Naive thymus-derived CD4-positive, alpha-beta T cell (primary cell): ENCODE measurements around the gene CAMK1D. TPM values are rescaled to one million over a fixed set of nuclear protein-coding genes. Genes with fewer than 3 reads are reported as not detected.
A peak's percentile ranks its signal among the peaks of the same experiment; 100 is the strongest.

ENCODE experiments used
- ATAC-seq: fragments of 150-1000 bp; cut with Tn5 transposase; 2 replicates; pipeline ENCODE4 v1.10.0; 2021; ENCODE audit warnings: mild to moderate bottlenecking, moderate library complexity
- CTCF ChIA-PET: fragments of 350-600 bp; sonication (Branson Sonifier 250); formaldehyde crosslinking; loops from one replicate; lab custom pipeline; 2021; ENCODE audit warnings: antibody characterized with exemption; lab: Charles Lee
- POLR2A ChIA-PET: fragments of 350-600 bp; sonication (Branson Sonifier 250); formaldehyde crosslinking; loops from one replicate; lab custom pipeline; 2021; ENCODE audit warnings: antibody characterized with exemption, inconsistent platforms; lab: Charles Lee
- DNase-seq, 9 donors: peaks; one replicate each; pipeline versions ENCODE4 v3.0.0 to v3.0.0-alpha.2; 2020 to 2022; ENCODE audit warnings: mixed read lengths in 1 of 9
- H3K27ac ChIP-seq: one replicate; pipeline ENCODE4 v1.7.0; 2013; ENCODE audit warnings: mild to moderate bottlenecking, low read depth, low read length, moderate library complexity
- H3K27me3 ChIP-seq, 2 donors: one replicate each; pipeline ENCODE4 v1.7.0; 2013; ENCODE audit warnings: low read length in 2 of 2, mild to moderate bottlenecking in 2 of 2, moderate library complexity in 2 of 2; ENCODE audit not compliant: control insufficient read depth in 2 of 2, insufficient read depth in 2 of 2
- H3K36me3 ChIP-seq, 3 experiments: 1 replicate in 2 of 3; 2 replicates in 1 of 3; pipeline ENCODE4 v1.7.0; 2013; ENCODE audit warnings: low read length in 3 of 3, mild to moderate bottlenecking in 3 of 3, moderate library complexity in 1 of 3; ENCODE audit not compliant: insufficient read depth in 3 of 3, control insufficient read depth in 2 of 3
- H3K4me1 ChIP-seq, 2 donors: one replicate each; pipeline ENCODE4 v1.7.0; 2013; ENCODE audit warnings: low read length in 2 of 2, mild to moderate bottlenecking in 2 of 2, moderate library complexity in 1 of 2; ENCODE audit not compliant: control insufficient read depth in 2 of 2, insufficient read depth in 2 of 2
- H3K4me3 ChIP-seq: 2 replicates; pipeline ENCODE4 v1.7.0; 2013; ENCODE audit warnings: mild to moderate bottlenecking, low read length
- H3K9me3 ChIP-seq, 3 experiments: 1 replicate in 2 of 3; 2 replicates in 1 of 3; pipeline ENCODE4 v1.7.0; 2013; ENCODE audit warnings: low read length in 3 of 3; ENCODE audit not compliant: control insufficient read depth in 2 of 3
- H3K27ac Mint-ChIP-seq, 9 donors: one replicate each; pipeline ENCODE4 v1.8.0; 2020 to 2022; ENCODE audit warnings: mixed read lengths in 9 of 9, mild to moderate bottlenecking in 8 of 9, moderate library complexity in 5 of 9, inconsistent platforms in 2 of 9
- H3K27me3 Mint-ChIP-seq, 5 donors: one replicate each; pipeline ENCODE4 v1.8.0; 2021 to 2022; ENCODE audit warnings: mixed read lengths in 5 of 5, mild to moderate bottlenecking in 1 of 5
- H3K36me3 Mint-ChIP-seq, 5 donors: one replicate each; pipeline ENCODE4 v1.8.0; 2020 to 2022; ENCODE audit warnings: mixed read lengths in 5 of 5, mild to moderate bottlenecking in 3 of 5, inconsistent platforms in 1 of 5
- H3K4me1 Mint-ChIP-seq, 7 donors: one replicate each; pipeline ENCODE4 v1.8.0; 2020 to 2022; ENCODE audit warnings: mixed read lengths in 7 of 7, mild to moderate bottlenecking in 3 of 7, inconsistent platforms in 1 of 7
- H3K4me3 Mint-ChIP-seq, 10 donors: one replicate each; pipeline ENCODE4 v1.8.0; 2020 to 2022; ENCODE audit warnings: mild to moderate bottlenecking in 10 of 10, mixed read lengths in 10 of 10, moderate library complexity in 6 of 10, inconsistent platforms in 2 of 10
- H3K9me3 Mint-ChIP-seq, 11 donors: one replicate each; pipeline ENCODE4 v1.8.0; 2020 to 2022; ENCODE audit warnings: mixed read lengths in 11 of 11, mild to moderate bottlenecking in 4 of 11, inconsistent platforms in 1 of 11, moderate library complexity in 1 of 11
- intact Hi-C, 2 donors: fragments of 100-400 bp; cut with micrococcal nuclease; formaldehyde crosslinking; loops; one replicate each; pipeline ENCODE4 v1.15.1; 2023
- polyA plus RNA-seq, 2 donors: library from polyadenylated mRNA; unstranded; fragments of 300-500 nt; fragmentation: Illumina TruSeq; gene quantifications; one replicate each; pipeline ENCODE4 v1.2.3, GENCODE V29; 2021
- total RNA-seq, 6 experiments: library from RNA in 5 of 6; stranded (reverse) in 5 of 6; gene quantifications; 1 replicate in 5 of 6; 2 replicates in 1 of 6; pipeline ENCODE4 v1.2.3 and lab custom pipeline; 2021 to 2026

Gene CAMK1D
- total and polyA plus RNA-seq, 7 experiments from 2014 or later = 12.5 to 43.2 (median 18.6) TPM

- Histone ChIP-seq H3K4me1 (peaks cover 0 to 20% of the 10 kb centered on the region in 2 donors), H3K36me3 (no peaks in the 10 kb centered on the region), H3K27me3 (no peaks in the 10 kb centered on the region), H3K4me3 (no peak overlapping the region), H3K9me3 (no peaks in the 10 kb centered on the region), H3K27ac (no peak overlapping the region)
- peak overlapping the region in 3 of 9 donors; percentile 23 to 52 (median 51) for H3K27ac Mint-ChIP-seq
- ChIA-PET POLR2A (no interaction called here), CTCF (interaction anchor here (0.7 kb wide), 1 partner anchor 56 kb away, joined by 4 read pairs; no protein-coding TSS in a partner anchor)
- intact Hi-C loops = loop anchor here in 1 of 2 donors (5.0 kb wide), 2 partner anchors 271 to 441 kb away; partner anchors contain the start of genes CDC123 and NUDT5
- H3K4me1 Mint-ChIP-seq = peaks cover 25 to 66% (median 50%) of the 10 kb centered on the region in 7 donors
- no peak for ATAC-seq
- no peaks in the 10 kb centered on the region for H3K27me3 Mint-ChIP-seq
- peak overlapping the region in 4 of 10 donors; percentile 29 to 58 (median 36) for H3K4me3 Mint-ChIP-seq
- H3K9me3 Mint-ChIP-seq = no peaks in the 10 kb centered on the region
- H3K36me3 Mint-ChIP-seq = peaks cover 0 to 3% (median 0%) of the 10 kb centered on the region in 5 donors
- DNase-seq = no peak
Measured at GRCh38 chr10:12638781-12639180, 289.4 kb downstream of the CAMK1D start.

- Mint-ChIP-seq H3K4me1 (peaks cover 10 to 65% (median 36%) of the 10 kb centered on the region in 7 donors), H3K9me3 (no peaks in the 10 kb centered on the region), H3K36me3 (peaks cover 0 to 3% (median 0%) of the 10 kb centered on the region in 5 donors), H3K27ac (peak overlapping the region in 2 of 9 donors; percentile 4 to 43), H3K4me3 (no peak overlapping the region), H3K27me3 (no peaks in the 10 kb centered on the region)
- DNase-seq (no peak), ATAC-seq (no peak)
- H3K4me1 ChIP-seq = peaks cover 0 to 16% of the 10 kb centered on the region in 2 donors
- no peak overlapping the region for H3K27ac ChIP-seq
- H3K36me3 ChIP-seq = no peaks in the 10 kb centered on the region
- CTCF ChIA-PET = interaction anchor here (0.5 to 1.3 kb wide), 3 partner anchors 15 to 377 kb away, joined by 3 to 5 read pairs (median 3); no protein-coding TSS in a partner anchor
- POLR2A ChIA-PET = no interaction called here
- intact Hi-C loops = loop anchor here in 1 of 2 donors (5.0 kb wide), 2 partner anchors 273 to 443 kb away; partner anchors contain the start of genes CDC123 and NUDT5
- no peaks in the 10 kb centered on the region for H3K9me3 ChIP-seq
- no peaks in the 10 kb centered on the region for H3K27me3 ChIP-seq
- no peak overlapping the region for H3K4me3 ChIP-seq
Measured at GRCh38 chr10:12639996-12640944, 290.9 kb downstream of the CAMK1D start.

DNA sequence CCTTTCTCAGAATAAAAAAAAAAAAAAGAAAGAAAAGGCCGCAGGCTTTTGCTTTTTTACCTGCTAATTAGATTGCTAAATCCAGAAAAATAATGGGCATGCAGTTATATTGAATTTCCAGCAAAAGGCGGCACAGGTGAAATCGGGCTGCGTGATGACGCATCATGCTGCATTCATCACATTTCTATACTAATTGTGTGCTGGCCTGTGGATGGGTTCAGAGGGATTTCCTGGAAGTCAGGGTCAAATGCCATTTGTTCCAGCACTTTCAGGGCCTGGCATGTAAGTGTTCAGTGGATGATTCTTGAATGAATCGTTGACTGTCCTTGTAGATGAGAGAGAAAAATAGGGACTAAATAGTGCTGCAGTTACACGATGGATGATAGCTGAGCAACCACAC, 292.7 kb downstream of the CAMK1D start:
- no peaks in the 10 kb centered on the region for H3K9me3 ChIP-seq
- peaks cover 0 to 14% of the 10 kb centered on the region in 2 donors for H3K4me1 ChIP-seq
- no peaks in the 10 kb centered on the region for H3K27me3 ChIP-seq
- Mint-ChIP-seq H3K27me3 (no peaks in the 10 kb centered on the region), H3K4me1 (peaks cover 6 to 52% (median 20%) of the 10 kb centered on the region in 7 donors), H3K9me3 (no peaks in the 10 kb centered on the region), H3K4me3 (no peak overlapping the region), H3K27ac (peak overlapping the region in 2 of 9 donors; percentile 36 to 38), H3K36me3 (peaks cover 0 to 3% (median 0%) of the 10 kb centered on the region in 5 donors)
- no peaks in the 10 kb centered on the region for H3K36me3 ChIP-seq
- intact Hi-C loops = no loop called here
- no peak overlapping the region for H3K27ac ChIP-seq
- ChIA-PET POLR2A (no interaction called here), CTCF (no interaction called here)
- no peak overlapping the region for H3K4me3 ChIP-seq
- DNase-seq = no peak
- no peak for ATAC-seq

GRCh38 chr10:12643279-12643678, 293.9 kb downstream of the CAMK1D start:
- no peak overlapping the region for H3K4me3 Mint-ChIP-seq
- ATAC-seq (no peak), DNase-seq (no peak)
- H3K4me3 ChIP-seq = no peak overlapping the region
- intact Hi-C loops = no loop called here
- ChIA-PET CTCF (interaction anchor here (0.7 kb wide), 1 partner anchor 61 kb away, joined by 4 read pairs; no protein-coding TSS in a partner anchor), POLR2A (interaction anchor here (0.6 kb wide), 1 partner anchor 583 kb away, joined by 5 read pairs; no protein-coding TSS in a partner anchor)
- no peak overlapping the region for H3K27ac ChIP-seq
- H3K27me3 ChIP-seq = no peaks in the 10 kb centered on the region
- no peak overlapping the region for H3K27ac Mint-ChIP-seq
- H3K36me3 Mint-ChIP-seq = peaks cover 0 to 8% (median 3%) of the 10 kb centered on the region in 5 donors
- peaks cover 0 to 2% of the 10 kb centered on the region in 2 donors for H3K4me1 ChIP-seq
- H3K27me3 Mint-ChIP-seq = no peaks in the 10 kb centered on the region
- H3K9me3 ChIP-seq = no peaks in the 10 kb centered on the region
- H3K4me1 Mint-ChIP-seq = peaks cover 6 to 40% (median 8%) of the 10 kb centered on the region in 7 donors
- no peaks in the 10 kb centered on the region for H3K36me3 ChIP-seq
- H3K9me3 Mint-ChIP-seq = no peaks in the 10 kb centered on the region

DNA sequence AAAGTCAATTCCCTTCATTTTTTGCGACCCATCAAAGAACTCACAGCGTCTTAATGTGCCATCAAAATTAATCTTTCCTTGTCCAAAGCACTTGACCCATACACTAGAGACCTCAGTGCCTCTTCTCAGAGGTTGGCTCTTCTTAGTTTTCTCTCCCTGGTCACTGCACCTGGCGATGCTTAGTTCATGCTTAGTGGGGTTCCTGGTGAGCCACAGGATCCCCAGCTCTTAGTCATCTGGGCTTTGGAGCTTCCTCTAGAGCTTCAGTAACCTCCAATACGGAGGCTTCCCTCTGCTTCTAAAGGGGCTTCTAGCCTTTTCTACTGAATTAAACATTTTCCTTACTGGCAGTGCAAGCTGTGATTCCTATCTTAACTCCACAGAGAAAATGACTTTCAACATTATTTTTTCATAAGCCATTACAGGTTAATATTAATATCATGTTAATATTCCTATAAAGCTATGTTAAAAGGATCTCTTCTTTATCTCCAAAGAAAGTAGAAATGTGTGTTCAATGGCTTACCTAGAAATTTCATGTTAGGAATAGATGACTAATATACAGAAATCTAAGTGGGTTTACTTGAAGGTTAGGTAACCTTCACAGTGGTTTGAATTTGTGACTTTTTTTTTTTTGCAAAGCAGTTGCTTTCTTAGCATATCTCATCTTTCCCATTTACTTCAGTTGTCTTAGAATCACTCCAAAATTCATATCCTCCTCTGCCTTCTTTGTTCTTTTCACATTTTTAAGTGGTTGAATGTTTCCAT, 295.2 kb downstream of the CAMK1D start:
- no peak overlapping the region for H3K27ac ChIP-seq
- peak overlapping the region in 2 of 9 donors; percentile 54 to 74 for H3K27ac Mint-ChIP-seq
- CTCF ChIA-PET = interaction anchor here (0.6 to 2.3 kb wide), 2 partner anchors 12 to 1129 kb away, joined by 6 to 7 read pairs; no protein-coding TSS in a partner anchor
- H3K9me3 ChIP-seq = no peaks in the 10 kb centered on the region
- H3K36me3 ChIP-seq = peaks cover 0 to under 1% (median 0%) of the 10 kb centered on the region in 3 experiments
- H3K27me3 ChIP-seq = no peaks in the 10 kb centered on the region
- no peak overlapping the region for H3K4me3 ChIP-seq
- H3K9me3 Mint-ChIP-seq = no peaks in the 10 kb centered on the region
- no peak for DNase-seq
- H3K4me3 Mint-ChIP-seq = no peak overlapping the region
- no peaks in the 10 kb centered on the region for H3K4me1 ChIP-seq
- H3K4me1 Mint-ChIP-seq = peaks cover 0 to 31% (median 4%) of the 10 kb centered on the region in 7 donors
- intact Hi-C loops = no loop called here
- ATAC-seq = no peak
- POLR2A ChIA-PET = interaction anchor here (0.5 kb wide), 1 partner anchor 8 kb away, joined by 3 read pairs; no protein-coding TSS in a partner anchor
- peaks cover 0 to 13% (median 4%) of the 10 kb centered on the region in 5 donors for H3K36me3 Mint-ChIP-seq
- no peaks in the 10 kb centered on the region for H3K27me3 Mint-ChIP-seq

DNA sequence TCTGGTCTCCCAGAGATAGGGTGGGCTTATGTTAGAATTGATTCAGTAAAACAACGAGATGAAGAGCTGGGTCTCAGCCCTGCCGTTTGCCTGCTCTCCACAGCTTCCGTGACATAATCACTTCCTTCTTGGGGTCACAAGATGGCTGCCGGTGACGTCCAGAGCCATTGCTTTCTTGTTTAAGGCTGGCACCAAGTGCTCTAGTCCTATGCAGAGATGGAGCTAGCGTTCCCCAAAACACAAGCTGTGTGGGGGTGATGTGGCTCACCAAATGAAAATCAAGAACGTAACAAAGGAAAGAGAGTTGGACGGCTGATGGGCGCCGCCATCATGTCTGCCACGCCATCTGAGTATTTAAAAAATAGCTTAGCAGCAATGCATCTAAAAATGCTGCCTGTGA, 296.1 kb downstream of the CAMK1D start:
- DNase-seq = no peak
- CTCF ChIA-PET = interaction anchor here (2.3 kb wide), 1 partner anchor 11 kb away, joined by 7 read pairs; no protein-coding TSS in a partner anchor
- H3K36me3 ChIP-seq = peaks cover 0 to 8% (median 0%) of the 10 kb centered on the region in 3 experiments
- no peak overlapping the region for H3K4me3 ChIP-seq
- intact Hi-C loops = no loop called here
- POLR2A ChIA-PET = no interaction called here
- no peak overlapping the region for H3K4me3 Mint-ChIP-seq
- no peaks in the 10 kb centered on the region for H3K27me3 Mint-ChIP-seq
- H3K4me1 ChIP-seq = no peaks in the 10 kb centered on the region
- ATAC-seq = no peak
- H3K36me3 Mint-ChIP-seq = peaks cover 0 to 14% (median 4%) of the 10 kb centered on the region in 5 donors
- H3K27ac Mint-ChIP-seq = peak overlapping the region in 1 of 9 donors; percentile 29
- H3K27me3 ChIP-seq = no peaks in the 10 kb centered on the region
- no peaks in the 10 kb centered on the region for H3K9me3 ChIP-seq
- no peak overlapping the region for H3K27ac ChIP-seq
- H3K9me3 Mint-ChIP-seq = no peaks in the 10 kb centered on the region
- peaks cover 0 to 27% (median 0%) of the 10 kb centered on the region in 7 donors for H3K4me1 Mint-ChIP-seq
